Measurements from ENCODE around the gene PDE4D.

GRCh38 chr5:59446356-59446755 lies 447.2 kb downstream of the PDE4D start:
- no peak for TF ChIP-seq CTCF (IDR thresholded peaks at IDR 0.05)
- no peak for TF ChIP-seq EZH2 (IDR thresholded peaks at IDR 0.05)

All from neural progenitor cell (in vitro differentiated cells).